ENCODE measurements around the gene DNAJB8.

Gene DNAJB8

GRCh38 chr3:128442949-128443348, 23.7 kb downstream of the DNAJB8 start:
- no peak for DNase-seq

- no peak for DNase-seq
These were observed 24.6 kb downstream of the DNAJB8 start for GRCh38 chr3:128442070-128442469.

GRCh38 chr3:128439226-128439625, 27.5 kb downstream of the DNAJB8 start:
- DNase-seq, result no peak

GRCh38 chr3:128438488-128439072, 28.1 kb downstream of the DNAJB8 start:
- no peak for DNase-seq

GRCh38 chr3:128436214-128436613, 30.5 kb downstream of the DNAJB8 start:
- no peak for DNase-seq

- no peak for DNase-seq
These were observed 31.1 kb downstream of the DNAJB8 start for GRCh38 chr3:128435561-128435960.

- DNase-seq, result no peak
These were observed 31.6 kb downstream of the DNAJB8 start for GRCh38 chr3:128435058-128435457.

GRCh38 chr3:128434524-128434923, 32.2 kb downstream of the DNAJB8 start:
- DNase-seq, result no peak

- DNase-seq, result no peak
These were observed 32.9 kb downstream of the DNAJB8 start for GRCh38 chr3:128433837-128434165.

GRCh38 chr3:128432971-128433836, 33.5 kb downstream of the DNAJB8 start:
- no peak for DNase-seq

- DNase-seq, result no peak
These were observed 34.3 kb downstream of the DNAJB8 start for GRCh38 chr3:128432301-128432970.

- DNase-seq, result no peak
These were observed 34.8 kb downstream of the DNAJB8 start for GRCh38 chr3:128431803-128432300.

- no peak for DNase-seq
These were observed 36.0 kb downstream of the DNAJB8 start for GRCh38 chr3:128430731-128431130.

- no peak for DNase-seq
These were observed 36.4 kb downstream of the DNAJB8 start for GRCh38 chr3:128430301-128430700.

GRCh38 chr3:128429751-128430150, 36.9 kb downstream of the DNAJB8 start:
- DNase-seq, result no peak

- DNase-seq, result no peak
These were observed 37.4 kb downstream of the DNAJB8 start for GRCh38 chr3:128429275-128429674.

- DNase-seq, result no peak
These were observed 38.5 kb downstream of the DNAJB8 start for GRCh38 chr3:128427872-128428822.

- no peak for DNase-seq
These were observed 39.4 kb downstream of the DNAJB8 start for GRCh38 chr3:128427175-128427857.

GRCh38 chr3:128426128-128426921, 40.4 kb downstream of the DNAJB8 start:
- DNase-seq, result peak; percentile 31

GRCh38 chr3:128425846-128426127, 40.9 kb downstream of the DNAJB8 start:
- no peak for DNase-seq

GRCh38 chr3:128425142-128425845, 41.4 kb downstream of the DNAJB8 start:
- DNase-seq, result no peak
